Fibroblast of villous mesenchyme (primary cell): Measurements from ENCODE around the gene CDH26. TPM values are rescaled to one million over a fixed set of nuclear protein-coding genes. Genes with fewer than 3 reads are reported as not detected.
"Not testable (repeated sequence)": the region's sequence is repeated elsewhere in the genome, so short reads cannot be mapped to it uniquely, and the experiment has no call there.

Source experiments
- DNase-seq: peaks from one replicate; pipeline ENCODE4 v3.0.0-alpha.2; 2010; ENCODE audit warnings: low read depth
- H3K4me3 ChIP-seq: 2 replicates; pipeline ENCODE4 v1.5.1; 2011; ENCODE audit warnings: low read depth, mild to moderate bottlenecking, low read length
- CTCF ChIP-seq: IDR thresholded peaks from 2 replicates; pipeline ENCODE4 v1.5.1; 2012; ENCODE audit warnings: low read depth, mild to moderate bottlenecking, low read length; ENCODE audit not compliant: insufficient read depth
- total RNA-seq: library from RNA; depleted of rRNA; stranded (reverse); fragments of >200 nt; gene quantifications from 2 replicates; pipeline ENCODE4 v1.2.3, GENCODE V29; 2012

CDH26 gene
- total RNA-seq, 1 donor = 0.86 TPM

- no peak overlapping the region for H3K4me3 ChIP-seq
- peak; percentile 14 for TF ChIP-seq CTCF
- no peak for DNase-seq
Measured at GRCh38 chr20:60036746-60037499, 78.7 kb downstream of the CDH26 start.

DNA sequence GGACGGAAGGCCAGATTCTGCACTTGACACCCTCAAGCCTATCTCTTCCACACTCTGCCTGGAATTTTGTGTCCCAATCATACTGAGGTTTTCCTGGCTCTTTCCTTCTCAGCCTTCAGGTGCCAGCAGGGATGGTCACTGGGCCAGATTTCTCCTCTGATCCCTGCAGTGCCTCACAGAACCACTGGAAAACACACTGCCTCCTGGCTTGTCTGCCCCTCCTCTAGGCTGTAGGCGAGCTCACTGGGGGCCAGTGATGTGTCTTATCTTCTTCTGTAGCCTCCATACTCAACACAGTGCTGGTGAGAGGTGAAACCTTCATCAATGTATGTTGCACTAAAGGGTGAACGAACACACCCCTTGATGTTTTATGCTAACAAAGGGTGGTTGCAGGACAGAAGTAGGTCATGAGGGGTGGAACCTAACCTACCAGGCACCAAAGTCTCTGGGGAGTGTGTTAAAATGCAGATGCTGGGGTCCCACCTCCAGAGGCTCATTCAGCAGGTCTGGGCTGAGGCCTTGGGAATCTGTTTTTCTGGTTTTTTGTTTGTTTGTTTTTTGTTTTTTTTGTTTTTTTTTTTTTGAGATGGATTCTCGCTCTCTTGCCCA, 80.3 kb downstream of the CDH26 start:
- TF ChIP-seq CTCF = no peak
- no peak overlapping the region for H3K4me3 ChIP-seq
- DNase-seq = no peak

- DNase-seq = no peak
- no peak for TF ChIP-seq CTCF
- H3K4me3 ChIP-seq = no peak overlapping the region
Measured at GRCh38 chr20:60039526-60039925, 81.3 kb downstream of the CDH26 start.

DNA sequence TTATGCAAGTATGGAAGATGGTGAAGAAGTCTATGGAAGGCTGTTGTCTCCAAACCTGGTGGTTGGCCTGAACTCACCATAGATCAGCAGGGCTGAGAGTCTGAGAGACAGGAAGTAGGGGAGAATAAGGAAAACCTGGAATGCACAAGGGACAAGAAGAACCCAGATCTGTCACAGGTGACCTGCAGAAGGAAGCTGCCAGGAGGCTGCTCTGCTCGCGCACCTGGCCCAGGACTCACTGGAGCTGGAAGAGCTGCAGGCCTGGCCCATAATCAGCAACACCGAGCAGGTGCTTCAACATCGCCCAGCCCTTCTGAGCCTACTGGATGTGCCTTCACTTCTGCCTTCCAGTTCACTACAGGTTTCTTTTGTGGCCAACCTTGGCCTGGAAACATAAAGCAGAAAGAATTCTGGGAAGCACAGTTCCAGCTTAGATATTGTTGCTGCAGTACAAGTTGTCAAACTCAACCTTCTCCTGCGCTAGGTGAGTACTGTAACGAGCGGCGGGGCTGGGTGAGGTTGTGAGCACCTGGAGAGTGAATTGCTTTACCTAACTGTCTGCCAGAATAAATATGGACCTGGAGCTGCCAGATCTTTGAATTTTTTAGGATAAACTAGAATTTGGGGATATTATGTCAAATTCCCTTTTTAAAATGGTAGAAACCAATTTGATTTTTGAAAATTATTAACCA, 82.4 kb downstream of the CDH26 start:
- no peak for TF ChIP-seq CTCF
- no peak overlapping the region for H3K4me3 ChIP-seq
- DNase-seq = no peak

DNA sequence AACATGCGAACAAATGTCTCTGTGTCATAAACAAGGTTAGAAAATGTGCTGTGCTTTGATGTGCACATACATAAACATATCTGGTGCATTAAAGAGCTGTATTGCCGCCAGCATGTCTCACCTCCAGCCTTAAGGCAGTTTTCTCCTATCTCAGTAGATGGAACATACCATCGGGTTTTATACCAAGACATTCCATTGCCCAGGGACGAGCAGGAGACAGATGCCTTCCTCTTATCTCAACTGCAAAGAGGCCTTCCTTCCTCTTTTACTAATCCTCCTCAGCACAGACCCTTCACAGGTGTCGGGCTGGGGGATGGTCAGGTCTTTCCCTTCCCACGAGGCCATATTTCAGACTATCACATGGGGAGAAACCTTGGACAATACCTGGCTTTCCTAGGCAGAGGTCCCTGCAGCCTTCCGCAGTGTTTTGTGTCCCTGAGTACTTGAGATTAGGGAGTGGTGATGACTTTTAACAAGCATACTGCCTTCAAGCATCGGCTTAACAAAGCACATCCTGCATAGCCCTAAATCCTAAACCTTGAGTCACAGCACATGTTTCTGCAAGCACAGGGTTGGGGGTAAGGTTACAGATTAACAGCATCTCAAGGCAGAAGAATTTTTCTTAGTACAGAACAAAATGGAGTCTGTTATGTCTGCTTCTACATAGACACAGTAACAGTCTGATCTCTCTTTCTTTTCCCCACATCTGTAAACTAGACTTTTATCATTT, 83.4 kb downstream of the CDH26 start:
- DNase-seq = peak; percentile 56
- H3K4me3 ChIP-seq = not testable (repeated sequence)

DNA sequence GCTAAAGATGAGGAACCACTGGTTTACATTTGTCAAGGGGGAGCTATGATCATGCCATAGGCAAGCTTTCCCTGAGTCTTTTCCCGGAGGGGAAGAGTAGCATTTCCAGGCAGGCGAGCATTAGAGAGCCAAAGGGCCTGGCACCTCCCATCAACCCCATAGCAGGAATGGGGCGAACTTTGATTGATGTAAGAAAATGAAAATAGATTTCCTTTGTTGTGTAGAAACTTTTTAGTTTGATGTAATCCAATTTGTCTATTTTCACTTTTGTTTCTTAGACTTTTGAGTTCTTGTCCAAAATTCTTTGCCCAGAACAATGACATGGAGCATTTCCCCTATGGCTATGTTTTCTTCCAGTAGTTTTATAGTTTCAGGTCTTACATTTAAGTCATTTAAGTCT, 85.2 kb downstream of the CDH26 start:
- DNase-seq = no peak
- no peak for TF ChIP-seq CTCF
- H3K4me3 ChIP-seq = no peak overlapping the region

- no peak for TF ChIP-seq CTCF
- no peak overlapping the region for H3K4me3 ChIP-seq
- DNase-seq = peak; percentile 40
Measured at GRCh38 chr20:60046011-60046413, 87.8 kb downstream of the CDH26 start.
